Panc1 (cell line): ENCODE measurements around the gene EIF2A. TPM values are rescaled to one million over a fixed set of nuclear protein-coding genes. Genes with fewer than 3 reads are reported as not detected.

ENCODE experiments used
- ATAC-seq: fragments of 200-7000 bp; cut with Tn5 transposase; 2 replicates; pipeline ENCODE4 v1.9.1; 2020; ENCODE audit warnings: mild to moderate bottlenecking, moderate library complexity
- BruUV-seq: library from RNA; stranded (reverse); fragments of 400-500 nt; replicated peaks from 2 replicates; lab custom pipeline; 2021; lab: Mats Ljungman, UMichigan
- CTCF ChIA-PET: fragments of 300-600 bp; sonication (Branson Sonifier 250); formaldehyde crosslinking; loops from one replicate; lab custom pipeline; 2022; ENCODE audit warnings: antibody characterized with exemption; lab: Charles Lee
- POLR2A ChIA-PET: fragments of 300-600 bp; sonication (Branson Sonifier 250); formaldehyde crosslinking; loops from one replicate; lab custom pipeline; 2022; ENCODE audit warnings: antibody characterized with exemption; lab: Charles Lee
- DNase-seq: peaks from one replicate; pipeline ENCODE4 v3.0.0-alpha.2; 2010; ENCODE audit warnings: low read depth, low spot score
- H3K27ac ChIP-seq: 2 replicates; pipeline ENCODE4 v1.5.1; 2011; ENCODE audit warnings: mild to moderate bottlenecking, low read length, inconsistent platforms
- H3K27me3 ChIP-seq: fragments of 200-500 bp; sonication (Bioruptor generic); 2 replicates; pipeline ENCODE4 v1.6.0; 2014; ENCODE audit warnings: low read length, inconsistent platforms; ENCODE audit not compliant: control insufficient read depth, insufficient read depth
- H3K36me3 ChIP-seq: fragments of 200-500 bp; sonication (Bioruptor generic); 2 replicates; pipeline ENCODE4 v1.5.1; 2014; ENCODE audit warnings: inconsistent platforms, mild to moderate bottlenecking, low read length, moderate library complexity; ENCODE audit not compliant: control insufficient read depth, insufficient read depth
- H3K4me1 ChIP-seq: 2 replicates; pipeline ENCODE4 v1.5.1; 2011; ENCODE audit warnings: inconsistent platforms, mild to moderate bottlenecking, low read length, moderate library complexity; ENCODE audit not compliant: control insufficient read depth, insufficient read depth
- H3K4me3 ChIP-seq, 2 experiments: 2 replicates each; pipeline ENCODE4 v1.5.1; 2011 to 2012; ENCODE audit warnings: low read depth in 2 of 2, low read length in 2 of 2, mild to moderate bottlenecking in 2 of 2, inconsistent platforms in 1 of 2, moderate library complexity in 1 of 2
- H3K9me3 ChIP-seq: fragments of 200-500 bp; sonication (Bioruptor generic); 2 replicates; pipeline ENCODE4 v1.5.1; 2014; ENCODE audit warnings: low read depth, mild to moderate bottlenecking, inconsistent platforms, low read length, moderate library complexity; ENCODE audit not compliant: control insufficient read depth, insufficient read depth
- POLR2AphosphoS5 ChIP-seq: IDR thresholded peaks from 2 replicates; pipeline ENCODE4 v1.6.1; 2012; ENCODE audit warnings: mild to moderate bottlenecking, low read depth, low read length, moderate library complexity
- SIN3A ChIP-seq: IDR thresholded peaks from 2 replicates; pipeline ENCODE4 v1.6.1; 2012; ENCODE audit warnings: low read depth, mild to moderate bottlenecking, low read length, moderate library complexity, borderline replicate concordance; ENCODE audit not compliant: insufficient read depth
- TCF7L2 ChIP-seq: IDR thresholded peaks from 2 replicates; pipeline ENCODE4 v1.6.1; 2011; ENCODE audit warnings: mild to moderate bottlenecking, low read depth, low read length, inconsistent platforms
- in situ Hi-C: cut with HindIII; loops from 2 replicates; pipeline ENCODE4 v1.10.0; 2016; ENCODE audit warnings: low sequenced_read_pairs, low pct_unique_long_range_greater_than_20kb
- intact Hi-C: fragments of 100-400 bp; cut with micrococcal nuclease; formaldehyde crosslinking; loops from one replicate; pipeline ENCODE4 v1.10.0; 2022; ENCODE audit not compliant: unreplicated experiment
- total RNA-seq: library from RNA; stranded (reverse); gene quantifications from one replicate; pipeline ENCODE4 v1.2.1, GENCODE V29; 2021; ENCODE audit not compliant: unreplicated experiment
- TF ChIP-seq, protein P1 (sequence below), 2 experiments: IDR thresholded peaks; 2 replicates each; pipeline ENCODE4 v1.6.1; 2011 to 2012; ENCODE audit warnings: low read depth in 2 of 2, control low read depth in 1 of 2, low read length in 1 of 2, mild to moderate bottlenecking in 1 of 2, moderate library complexity in 1 of 2; ENCODE audit not compliant: insufficient read depth in 1 of 2
- TF ChIP-seq, protein P2 (sequence below): fragments of 450-650 bp; IDR thresholded peaks from 2 replicates; pipeline ENCODE4 v1.5.1; 2017; ENCODE audit warnings: mild to moderate bottlenecking

Gene EIF2A
- total RNA-seq, 1 experiment from 2014 or later, result 70.0 TPM

DNA sequence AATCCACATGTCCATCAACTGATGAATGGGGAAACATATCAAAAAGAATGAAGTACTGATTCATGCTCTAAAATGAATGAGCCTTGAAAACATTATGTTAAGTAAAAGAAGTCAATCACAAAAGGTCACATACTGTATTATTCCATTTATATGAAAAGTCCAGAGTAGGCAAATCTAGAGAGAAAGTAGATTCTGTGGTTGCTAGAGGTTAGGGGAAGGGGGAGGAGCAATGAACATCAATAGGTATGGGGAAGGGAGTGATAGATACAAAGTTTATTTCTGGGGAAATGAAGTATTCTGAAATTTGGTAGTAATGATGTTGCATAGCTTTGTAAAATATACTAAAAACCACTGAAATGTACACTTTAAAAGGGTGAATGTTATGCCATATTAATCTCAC is 14.8 kb upstream of the EIF2A start:
- POLR2A ChIA-PET, result no interaction called here
- intact Hi-C loops, result loop anchor here (10.0 kb wide), 1 partner anchor 613 kb away; no protein-coding TSS in a partner anchor

DNA sequence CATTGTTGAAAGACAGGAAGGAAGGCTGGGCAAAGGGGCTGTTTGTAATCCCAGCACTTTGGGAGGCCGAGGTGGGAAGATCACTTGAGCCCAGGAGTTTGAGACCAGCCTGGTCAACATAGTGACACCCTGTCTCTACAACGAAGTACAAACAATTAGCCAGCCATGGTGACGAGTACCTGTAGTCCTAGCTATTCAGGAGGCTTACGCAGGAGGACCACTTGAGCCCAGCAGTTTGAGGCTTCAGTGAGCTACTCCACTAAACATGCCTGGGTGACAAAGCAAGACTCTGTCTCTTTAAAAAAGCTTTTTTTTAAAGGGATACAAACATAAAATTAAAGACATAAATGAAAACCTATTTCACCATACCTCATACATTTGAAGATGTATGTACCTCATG is 11.4 kb upstream of the EIF2A start:
- no peaks in the 10 kb centered on the region for H3K36me3 ChIP-seq
- ChIA-PET POLR2A (no interaction called here), CTCF (no interaction called here)
- no peak overlapping the region for H3K4me3 ChIP-seq
- no TSS peak for BruUV-seq
- in situ Hi-C loops, result no loop called here
- no peaks in the 10 kb centered on the region; the same call in 1 of the 2 replicates for H3K4me1 ChIP-seq
- no peaks in the 10 kb centered on the region for H3K27me3 ChIP-seq
- DNase-seq, result no peak
- ATAC-seq, result no peak
- H3K27ac ChIP-seq, result no peak overlapping the region
- TF ChIP-seq TCF7L2 (no peak), SIN3A (no peak), POLR2AphosphoS5 (no peak)
- TF ChIP-seq, protein P1, sequence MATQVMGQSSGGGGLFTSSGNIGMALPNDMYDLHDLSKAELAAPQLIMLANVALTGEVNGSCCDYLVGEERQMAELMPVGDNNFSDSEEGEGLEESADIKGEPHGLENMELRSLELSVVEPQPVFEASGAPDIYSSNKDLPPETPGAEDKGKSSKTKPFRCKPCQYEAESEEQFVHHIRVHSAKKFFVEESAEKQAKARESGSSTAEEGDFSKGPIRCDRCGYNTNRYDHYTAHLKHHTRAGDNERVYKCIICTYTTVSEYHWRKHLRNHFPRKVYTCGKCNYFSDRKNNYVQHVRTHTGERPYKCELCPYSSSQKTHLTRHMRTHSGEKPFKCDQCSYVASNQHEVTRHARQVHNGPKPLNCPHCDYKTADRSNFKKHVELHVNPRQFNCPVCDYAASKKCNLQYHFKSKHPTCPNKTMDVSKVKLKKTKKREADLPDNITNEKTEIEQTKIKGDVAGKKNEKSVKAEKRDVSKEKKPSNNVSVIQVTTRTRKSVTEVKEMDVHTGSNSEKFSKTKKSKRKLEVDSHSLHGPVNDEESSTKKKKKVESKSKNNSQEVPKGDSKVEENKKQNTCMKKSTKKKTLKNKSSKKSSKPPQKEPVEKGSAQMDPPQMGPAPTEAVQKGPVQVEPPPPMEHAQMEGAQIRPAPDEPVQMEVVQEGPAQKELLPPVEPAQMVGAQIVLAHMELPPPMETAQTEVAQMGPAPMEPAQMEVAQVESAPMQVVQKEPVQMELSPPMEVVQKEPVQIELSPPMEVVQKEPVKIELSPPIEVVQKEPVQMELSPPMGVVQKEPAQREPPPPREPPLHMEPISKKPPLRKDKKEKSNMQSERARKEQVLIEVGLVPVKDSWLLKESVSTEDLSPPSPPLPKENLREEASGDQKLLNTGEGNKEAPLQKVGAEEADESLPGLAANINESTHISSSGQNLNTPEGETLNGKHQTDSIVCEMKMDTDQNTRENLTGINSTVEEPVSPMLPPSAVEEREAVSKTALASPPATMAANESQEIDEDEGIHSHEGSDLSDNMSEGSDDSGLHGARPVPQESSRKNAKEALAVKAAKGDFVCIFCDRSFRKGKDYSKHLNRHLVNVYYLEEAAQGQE (IDR thresholded peaks at IDR 0.05; ENCODE audit: insufficient read depth in 1 of 2, low read depth in 2 of 2, low read length in 1 of 2), result no peak
- TF ChIP-seq, protein P2, sequence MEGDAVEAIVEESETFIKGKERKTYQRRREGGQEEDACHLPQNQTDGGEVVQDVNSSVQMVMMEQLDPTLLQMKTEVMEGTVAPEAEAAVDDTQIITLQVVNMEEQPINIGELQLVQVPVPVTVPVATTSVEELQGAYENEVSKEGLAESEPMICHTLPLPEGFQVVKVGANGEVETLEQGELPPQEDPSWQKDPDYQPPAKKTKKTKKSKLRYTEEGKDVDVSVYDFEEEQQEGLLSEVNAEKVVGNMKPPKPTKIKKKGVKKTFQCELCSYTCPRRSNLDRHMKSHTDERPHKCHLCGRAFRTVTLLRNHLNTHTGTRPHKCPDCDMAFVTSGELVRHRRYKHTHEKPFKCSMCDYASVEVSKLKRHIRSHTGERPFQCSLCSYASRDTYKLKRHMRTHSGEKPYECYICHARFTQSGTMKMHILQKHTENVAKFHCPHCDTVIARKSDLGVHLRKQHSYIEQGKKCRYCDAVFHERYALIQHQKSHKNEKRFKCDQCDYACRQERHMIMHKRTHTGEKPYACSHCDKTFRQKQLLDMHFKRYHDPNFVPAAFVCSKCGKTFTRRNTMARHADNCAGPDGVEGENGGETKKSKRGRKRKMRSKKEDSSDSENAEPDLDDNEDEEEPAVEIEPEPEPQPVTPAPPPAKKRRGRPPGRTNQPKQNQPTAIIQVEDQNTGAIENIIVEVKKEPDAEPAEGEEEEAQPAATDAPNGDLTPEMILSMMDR, result no peak
- H3K9me3 ChIP-seq, result no peaks in the 10 kb centered on the region
- intact Hi-C loops, result loop anchor here (10.0 kb wide), 1 partner anchor 610 kb away; no protein-coding TSS in a partner anchor

More for the DNA sequence above, 14.8 kb upstream of the EIF2A start:
- DNase-seq, result no peak
- ATAC-seq, result no peak
- Histone ChIP-seq H3K36me3 (no peaks in the 10 kb centered on the region), H3K27me3 (no peaks in the 10 kb centered on the region), H3K27ac (no peak overlapping the region), H3K4me1 (peaks cover 5% of the 10 kb centered on the region; the same call in 1 of the 2 replicates), H3K9me3 (no peaks in the 10 kb centered on the region), H3K4me3 (no peak overlapping the region)
- in situ Hi-C loops, result no loop called here
- TF ChIP-seq TCF7L2, result no peak
- no peak for TF ChIP-seq SIN3A
- TF ChIP-seq, protein P1 (IDR thresholded peaks at IDR 0.05; ENCODE audit: insufficient read depth in 1 of 2, low read depth in 2 of 2, low read length in 1 of 2), result no peak
- TF ChIP-seq, protein P2, result no peak
- TF ChIP-seq POLR2AphosphoS5, result no peak
- CTCF ChIA-PET, result no interaction called here
- no TSS peak for BruUV-seq
